ENCODE measurements around the gene ARHGEF1. TPM values are rescaled to one million over a fixed set of nuclear protein-coding genes. Genes with fewer than 3 reads are reported as not detected.
"Not testable (repeated sequence)": the region's sequence is repeated elsewhere in the genome, so short reads cannot be mapped to it uniquely, and the experiment has no call there.

ARHGEF1 gene
- total RNA-seq, 1 donor from 2014 or later = 10.2 TPM

- FAIRE-seq = no peak
- no peak for DNase-seq (ENCODE audit: low spot score in 2 of 2)
Observed at GRCh38 chr19:41928754-41929535, 46.0 kb downstream of the ARHGEF1 start.

- DNase-seq (ENCODE audit: low spot score in 2 of 2) = no peak
Observed at GRCh38 chr19:41929536-41930071, 46.6 kb downstream of the ARHGEF1 start.

GRCh38 chr19:41930322-41930722 lies 47.3 kb downstream of the ARHGEF1 start:
- DNase-seq (ENCODE audit: low spot score in 2 of 2) (no peak), FAIRE-seq (no peak)

More at GRCh38 chr19:41929536-41930071, 46.6 kb downstream of the ARHGEF1 start:
- no peak for FAIRE-seq

- no peak for DNase-seq (ENCODE audit: low spot score in 2 of 2)
- FAIRE-seq = no peak
Observed at GRCh38 chr19:41930926-41931592, 48.1 kb downstream of the ARHGEF1 start.

DNA sequence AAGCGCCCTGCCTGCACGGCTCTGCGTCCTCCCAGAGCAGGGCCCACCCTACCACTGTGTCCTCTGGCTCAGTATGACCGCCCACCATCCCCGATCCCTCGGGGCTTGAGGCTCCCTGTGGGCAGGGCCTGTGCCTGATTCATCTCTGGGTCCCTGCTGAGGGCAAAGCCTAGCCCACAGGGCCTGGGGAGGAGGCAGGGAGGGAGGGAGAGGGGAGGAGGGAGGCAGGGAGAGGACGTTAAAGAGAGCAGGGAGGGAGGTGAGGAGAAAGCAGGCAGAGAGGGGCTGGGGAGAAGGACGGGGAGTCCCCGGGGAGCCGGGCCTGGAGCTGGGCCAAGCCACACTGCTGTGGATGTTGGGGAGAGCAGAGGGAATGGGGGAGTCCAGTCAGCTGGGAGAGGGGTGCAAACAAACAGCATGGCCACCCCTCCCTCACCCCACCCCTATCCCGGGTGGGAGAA lies 49.3 kb downstream of the ARHGEF1 start:
- FAIRE-seq = no peak
- no peak for DNase-seq (ENCODE audit: low spot score in 2 of 2)

- FAIRE-seq = no peak
Observed at GRCh38 chr19:41932720-41933332, 49.8 kb downstream of the ARHGEF1 start.

GRCh38 chr19:41933693-41934426 lies 50.9 kb downstream of the ARHGEF1 start:
- DNase-seq (ENCODE audit: low spot score in 2 of 2) (no peak), FAIRE-seq (no peak)

More at GRCh38 chr19:41932720-41933332, 49.8 kb downstream of the ARHGEF1 start:
- no peak for DNase-seq (ENCODE audit: low spot score in 2 of 2)

- FAIRE-seq = no peak
- peak; percentile 80 to 85 for DNase-seq (ENCODE audit: low spot score in 2 of 2)
Observed at GRCh38 chr19:41934849-41935374, 51.9 kb downstream of the ARHGEF1 start.

GRCh38 chr19:41935760-41936415 lies 52.9 kb downstream of the ARHGEF1 start:
- no peak for FAIRE-seq
- no peak for DNase-seq (ENCODE audit: low spot score in 2 of 2)

DNA sequence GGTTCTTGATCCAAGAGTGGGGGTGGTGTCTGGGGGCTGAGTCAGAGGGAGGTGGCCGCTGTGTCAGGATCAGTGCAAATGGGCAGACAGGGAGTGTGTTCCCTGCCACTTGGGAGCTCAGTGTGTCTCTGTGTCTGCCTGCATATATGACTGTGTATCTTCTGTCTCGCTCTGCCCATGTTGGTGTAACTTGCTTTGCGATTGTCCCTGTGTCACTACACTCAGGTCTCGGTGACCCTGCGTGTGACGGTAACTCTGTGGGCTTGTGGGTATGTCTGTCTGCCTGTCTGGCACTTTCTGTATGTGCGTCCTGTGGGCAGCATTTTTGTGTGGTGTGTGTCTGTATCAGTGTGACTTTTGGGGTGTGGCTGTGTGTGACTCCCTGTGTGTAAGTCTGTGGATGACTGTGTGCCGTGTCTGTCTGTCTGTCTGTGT lies 53.4 kb downstream of the ARHGEF1 start:
- FAIRE-seq (no peak), DNase-seq (ENCODE audit: low spot score in 2 of 2) (no peak)

DNA sequence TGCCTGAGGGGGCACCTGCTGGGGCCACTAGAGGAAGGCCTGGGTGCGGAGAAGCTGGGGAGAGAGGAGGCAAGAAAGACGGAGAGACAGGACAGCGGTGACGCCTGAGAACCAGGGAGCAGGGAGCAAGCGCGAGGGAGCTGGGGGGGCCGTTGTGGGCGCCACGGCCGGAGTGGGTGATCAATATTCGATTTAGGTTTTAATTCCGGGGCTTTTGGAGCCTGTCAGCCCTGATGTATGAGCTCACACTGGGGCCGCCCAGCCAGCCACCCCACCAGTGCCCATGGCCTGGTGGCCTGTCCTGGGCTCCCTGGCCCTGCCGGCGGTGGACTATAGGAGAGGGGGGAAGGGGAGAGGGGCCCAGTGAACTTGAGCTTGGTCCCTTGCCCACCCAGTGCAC lies 54.0 kb downstream of the ARHGEF1 start:
- no peak for DNase-seq (ENCODE audit: low spot score in 2 of 2)
- no peak for FAIRE-seq

DNA sequence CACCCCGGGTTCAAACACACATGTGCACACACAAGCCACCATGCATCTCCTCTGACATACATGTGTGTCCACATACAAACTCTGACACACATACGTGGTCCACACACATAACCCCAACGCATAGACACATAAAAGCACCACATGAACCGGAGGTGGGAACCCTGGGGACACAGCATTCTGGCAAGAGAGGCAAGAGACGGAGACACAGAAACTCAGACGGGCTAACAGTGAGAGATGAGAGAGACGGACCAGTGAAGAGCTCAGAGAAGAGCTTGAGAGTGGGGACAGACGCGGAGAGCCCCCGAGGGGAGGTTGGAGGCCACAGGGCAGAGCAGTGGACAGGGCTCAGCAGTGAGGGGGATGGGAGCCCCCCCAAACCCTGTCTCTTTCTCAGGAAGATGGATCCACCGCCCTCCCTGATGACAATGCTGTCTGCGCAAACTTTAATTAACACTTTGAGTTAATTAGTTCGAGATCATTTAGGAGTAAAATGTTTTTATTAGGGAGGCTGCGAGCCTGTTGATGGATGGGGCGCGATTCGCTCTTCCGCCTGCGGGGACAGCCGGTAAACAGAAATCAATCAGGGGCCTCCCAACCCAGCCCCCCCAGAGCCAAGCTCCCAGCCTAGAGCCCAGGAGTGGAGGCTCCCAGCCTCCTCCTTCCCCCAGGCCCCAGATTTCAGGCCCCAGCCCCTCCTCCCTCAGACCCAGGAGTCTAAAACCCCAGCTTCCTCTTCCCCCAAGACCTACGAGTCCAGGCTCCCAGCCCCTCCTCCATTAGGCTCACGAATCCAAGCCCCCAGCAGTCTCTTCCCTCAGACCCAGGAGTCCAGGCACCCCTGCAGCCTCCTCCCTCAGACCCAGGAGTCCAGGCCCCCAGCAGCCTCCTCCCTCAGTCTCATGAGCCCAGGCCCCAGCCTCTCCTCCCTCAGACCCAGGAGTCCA lies 54.8 kb downstream of the ARHGEF1 start:
- FAIRE-seq (no peak), DNase-seq (ENCODE audit: low spot score in 2 of 2) (no peak)

DNA sequence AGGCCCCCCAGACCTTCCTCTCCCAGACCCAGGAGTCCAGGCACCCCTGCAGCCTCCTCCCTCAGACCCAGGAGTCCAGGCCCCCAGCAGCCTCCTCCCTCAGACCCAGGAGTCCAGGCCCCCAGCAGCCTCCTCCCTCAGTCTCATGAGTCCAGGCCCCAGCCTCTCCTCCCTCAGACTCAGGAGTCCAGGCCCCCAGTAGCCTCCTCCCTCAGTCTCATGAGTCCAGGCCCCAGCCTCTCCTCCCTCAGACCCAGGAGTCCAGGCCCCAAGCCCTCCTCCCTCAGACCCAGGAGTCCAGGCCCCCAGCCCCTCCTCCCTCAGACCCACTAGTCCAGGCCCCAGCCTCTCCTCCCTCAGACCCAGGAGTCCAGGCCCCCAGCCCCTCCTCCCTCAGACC lies 56.2 kb downstream of the ARHGEF1 start:
- DNase-seq (ENCODE audit: low spot score in 2 of 2); FAIRE-seq: not testable (repeated sequence)

GRCh38 chr19:41939861-41940730 lies 57.1 kb downstream of the ARHGEF1 start:
- no peak for FAIRE-seq
- DNase-seq (ENCODE audit: low spot score in 2 of 2) = peak in 1 of 2 donors; percentile 55

DNA sequence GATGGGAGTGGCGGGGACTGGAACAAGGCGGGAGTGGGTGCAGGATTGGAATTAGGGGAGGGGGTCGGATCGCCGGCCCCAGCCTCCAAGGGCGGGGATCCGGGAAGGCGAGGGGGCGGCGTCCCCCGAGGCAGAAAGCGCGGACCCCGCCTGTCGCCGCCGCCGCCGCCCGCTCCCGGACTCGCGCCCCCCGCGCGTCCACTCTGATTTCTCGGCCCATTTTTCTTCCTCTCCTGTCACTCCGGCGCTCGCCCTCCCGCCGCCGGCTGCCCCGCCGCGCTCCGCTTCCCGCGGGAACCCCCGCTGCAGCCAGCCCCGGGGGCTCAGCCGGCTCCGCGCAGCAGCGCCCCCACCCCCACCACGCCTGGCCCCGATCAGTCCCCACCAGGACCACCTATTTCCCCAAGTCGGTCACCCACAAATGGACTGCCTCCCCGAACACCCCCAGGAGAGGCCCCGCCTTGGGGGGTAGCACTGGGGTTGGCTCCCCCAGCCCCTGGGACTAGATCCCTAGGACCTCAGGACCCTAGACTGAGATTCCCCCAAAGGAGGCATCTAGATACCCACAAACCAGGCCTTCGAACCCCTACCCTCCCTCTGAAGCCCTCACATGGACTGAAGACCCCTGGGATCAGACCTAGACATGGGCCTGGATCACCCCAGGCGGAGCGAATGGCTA lies 57.9 kb downstream of the ARHGEF1 start:
- FAIRE-seq = no peak
- no peak for DNase-seq (ENCODE audit: low spot score in 2 of 2)

GRCh38 chr19:41941410-41942202 lies 58.6 kb downstream of the ARHGEF1 start:
- FAIRE-seq = no peak
- no peak for DNase-seq (ENCODE audit: low spot score in 2 of 2)

All from frontal cortex (tissue), 4 donors.